WTC11 (cell line): ENCODE measurements around the gene FXYD6. TPM values are rescaled to one million over a fixed set of nuclear protein-coding genes. Genes with fewer than 3 reads are reported as not detected.

Experiments
- ATAC-seq: fragments of 200-7000 bp; cut with Tn5 transposase; 2 replicates; pipeline ENCODE4 v1.10.0; 2021; ENCODE audit warnings: mild to moderate bottlenecking, moderate library complexity
- CTCF ChIA-PET: fragments of 300-600 bp; sonication (Branson Sonifier 250); formaldehyde crosslinking; loops from one replicate; lab custom pipeline; 2021; ENCODE audit warnings: antibody characterized with exemption; lab: Charles Lee
- POLR2A ChIA-PET: fragments of 350-600 bp; sonication (Branson Sonifier 250); formaldehyde crosslinking; loops from one replicate; lab custom pipeline; 2021; ENCODE audit warnings: antibody characterized with exemption; lab: Charles Lee
- DNase-seq: peaks from one replicate; pipeline ENCODE4 v3.0.0; 2021; ENCODE audit warnings: low spot score
- H3K27ac Mint-ChIP-seq: 2 replicates; pipeline ENCODE4 v1.8.0; 2021; ENCODE audit warnings: mixed read lengths
- H3K27me3 Mint-ChIP-seq: 2 replicates; pipeline ENCODE4 v1.8.0; 2021; ENCODE audit warnings: low read depth, mild to moderate bottlenecking, moderate library complexity, mixed read lengths
- H3K36me3 Mint-ChIP-seq: 2 replicates; pipeline ENCODE4 v1.8.0; 2021; ENCODE audit warnings: mixed read lengths
- H3K4me1 Mint-ChIP-seq: 2 replicates; pipeline ENCODE4 v1.8.0; 2022; ENCODE audit warnings: mixed read lengths
- H3K4me3 Mint-ChIP-seq: 2 replicates; pipeline ENCODE4 v1.8.0; 2021; ENCODE audit warnings: mild to moderate bottlenecking, moderate library complexity, mixed read lengths
- H3K9me3 Mint-ChIP-seq: 2 replicates; pipeline ENCODE4 v1.8.0; 2021; ENCODE audit warnings: mixed read lengths
- ETV6 ChIP-seq: sonication (generic); formaldehyde crosslinking; IDR thresholded peaks from 2 replicates; pipeline ENCODE4 v1.8.1; 2022; ENCODE audit warnings: mild to moderate bottlenecking, missing genetic modification reagents
- JAZF1 ChIP-seq: fragments of 250-450 bp; sonication (Bioruptor Pico); IDR thresholded peaks from 2 replicates; pipeline ENCODE4 v1.9.0; 2021; ENCODE audit warnings: moderate library complexity, mild to moderate bottlenecking, inconsistent platforms
- NFE2L1 ChIP-seq: sonication (generic); formaldehyde crosslinking; IDR thresholded peaks from 2 replicates; pipeline ENCODE4 v1.8.1; 2023; ENCODE audit warnings: missing genetic modification reagents
- NR1H2 ChIP-seq: sonication (generic); formaldehyde crosslinking; IDR thresholded peaks from 2 replicates; pipeline ENCODE4 v1.9.0; 2021; ENCODE audit warnings: mild to moderate bottlenecking, moderate library complexity, missing genetic modification reagents
- RORB ChIP-seq: fragments of 250-450 bp; sonication (Bioruptor Pico); IDR thresholded peaks from 2 replicates; pipeline ENCODE4 v1.9.0; 2021; ENCODE audit warnings: mild to moderate bottlenecking
- SMAD4 ChIP-seq: sonication (generic); formaldehyde crosslinking; IDR thresholded peaks from 2 replicates; pipeline ENCODE4 v1.8.0; 2022; ENCODE audit warnings: mild to moderate bottlenecking, missing genetic modification reagents
- total RNA-seq: library from RNA; stranded (reverse); gene quantifications from 3 replicates; pipeline ENCODE4 v1.2.3, GENCODE V29; 2021
- TF ChIP-seq, protein P1 (sequence below): fragments of 250-450 bp; sonication (Bioruptor Pico); conservative IDR thresholded peaks from 2 replicates; pipeline ENCODE4 v1.9.0; 2021; ENCODE audit warnings: mild to moderate bottlenecking
- TF ChIP-seq, protein P2 (sequence below): fragments of 250-450 bp; sonication (Bioruptor Pico); IDR thresholded peaks from 2 replicates; pipeline ENCODE4 v1.9.0; 2021; ENCODE audit warnings: moderate library complexity, mild to moderate bottlenecking, inconsistent platforms, borderline replicate concordance
- TF ChIP-seq, protein P3 (sequence below): fragments of 250-450 bp; sonication (Bioruptor Pico); IDR thresholded peaks from 2 replicates; pipeline ENCODE4 v1.8.0; 2021; ENCODE audit warnings: mild to moderate bottlenecking
- TF ChIP-seq, protein P4 (sequence below): sonication (generic); formaldehyde crosslinking; IDR thresholded peaks from 2 replicates; pipeline ENCODE4 v1.8.1; 2023; ENCODE audit warnings: mild to moderate bottlenecking, moderate library complexity, missing genetic modification reagents
- TF ChIP-seq, protein P5 (sequence below): sonication (generic); formaldehyde crosslinking; IDR thresholded peaks from 2 replicates; pipeline ENCODE4 v1.8.0; 2022; ENCODE audit warnings: mild to moderate bottlenecking, missing genetic modification reagents
- TF ChIP-seq, protein P6 (sequence below): sonication (generic); formaldehyde crosslinking; IDR thresholded peaks from 2 replicates; pipeline ENCODE4 v1.8.1; 2023; ENCODE audit warnings: mild to moderate bottlenecking, missing genetic modification reagents, moderate library complexity
- TF ChIP-seq, protein P7 (sequence below): sonication (generic); formaldehyde crosslinking; IDR thresholded peaks from 2 replicates; pipeline ENCODE4 v1.8.0; 2023; ENCODE audit warnings: mild to moderate bottlenecking, missing genetic modification reagents
- TF ChIP-seq, protein P8 (sequence below): sonication (generic); formaldehyde crosslinking; IDR thresholded peaks from 2 replicates; pipeline ENCODE4 v1.8.1; 2022; ENCODE audit warnings: mild to moderate bottlenecking, missing genetic modification reagents, moderate library complexity, borderline replicate concordance
- TF ChIP-seq, protein P9 (sequence below): sonication (generic); formaldehyde crosslinking; conservative IDR thresholded peaks from 2 replicates; pipeline ENCODE4 v1.8.1; 2022; ENCODE audit warnings: mild to moderate bottlenecking, missing genetic modification reagents

Gene FXYD6
- total RNA-seq, 1 experiment from 2014 or later: 26.2 TPM

DNA sequence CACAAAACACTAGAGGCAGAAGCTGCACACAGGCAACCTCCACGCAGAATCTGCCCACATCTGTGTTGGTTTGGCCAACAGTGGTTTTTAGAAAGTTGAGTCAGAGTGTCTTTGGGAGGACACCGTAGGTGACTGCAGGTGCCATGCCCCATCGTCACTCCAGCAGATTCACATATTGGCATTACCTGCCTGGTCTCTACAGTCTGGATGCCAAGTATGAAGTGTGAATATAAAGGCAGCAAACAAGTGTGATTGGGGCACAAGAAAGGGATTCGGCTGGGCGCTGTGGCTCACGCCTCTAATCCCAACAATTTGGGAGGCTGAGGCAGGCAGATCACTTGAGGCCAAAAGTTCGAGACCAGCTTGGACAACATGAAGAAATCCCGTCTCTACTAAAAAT lies 40.9 kb downstream of the FXYD6 start:
- H3K9me3 Mint-ChIP-seq: no peaks in the 10 kb centered on the region

More for the DNA sequence above, 40.9 kb downstream of the FXYD6 start:
- no peaks in the 10 kb centered on the region for H3K27me3 Mint-ChIP-seq
- H3K36me3 Mint-ChIP-seq: no peaks in the 10 kb centered on the region
- ATAC-seq (no peak), DNase-seq (no peak)
- TF ChIP-seq, protein P1, sequence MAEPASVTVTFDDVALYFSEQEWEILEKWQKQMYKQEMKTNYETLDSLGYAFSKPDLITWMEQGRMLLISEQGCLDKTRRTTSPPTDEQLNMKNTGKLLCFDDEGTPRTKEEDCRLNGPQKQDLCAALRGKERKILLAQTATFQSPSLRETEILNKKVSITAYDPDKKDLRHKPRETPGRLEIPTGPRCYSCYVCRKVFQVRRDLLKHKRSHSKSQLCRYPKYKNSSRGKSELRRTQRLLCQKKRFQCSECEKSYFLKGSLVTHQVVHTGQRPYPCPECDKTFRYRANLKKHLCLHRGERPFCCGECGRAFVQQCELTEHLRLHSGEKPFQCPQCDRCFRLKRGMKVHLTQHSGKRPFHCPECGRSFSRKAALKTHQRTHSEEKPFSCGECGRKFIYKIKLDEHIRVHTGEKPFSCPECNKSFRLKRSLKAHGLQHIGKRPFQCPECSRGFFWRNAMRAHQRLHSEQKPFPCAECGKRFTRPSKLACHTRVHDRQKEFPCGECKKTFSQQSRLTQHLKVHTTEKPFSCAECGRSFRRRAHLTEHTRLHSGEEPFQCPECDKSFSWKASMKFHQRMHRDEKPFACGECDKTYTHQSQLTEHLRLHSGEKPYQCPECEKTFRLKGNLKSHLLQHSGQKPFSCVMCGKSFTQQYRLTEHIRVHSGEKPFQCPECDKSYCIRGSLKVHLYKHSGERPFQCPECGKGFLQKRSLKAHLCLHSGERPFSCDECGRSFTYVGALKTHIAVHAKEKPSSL (CRISPR knock-in tag): no peak
- TF ChIP-seq NR1H2 (CRISPR knock-in tag) (no peak), JAZF1 (no peak), SMAD4 (CRISPR knock-in tag) (no peak), RORB (CRISPR knock-in tag) (no peak), NFE2L1 (CRISPR knock-in tag) (no peak), ETV6 (CRISPR knock-in tag) (no peak)
- TF ChIP-seq, protein P2, sequence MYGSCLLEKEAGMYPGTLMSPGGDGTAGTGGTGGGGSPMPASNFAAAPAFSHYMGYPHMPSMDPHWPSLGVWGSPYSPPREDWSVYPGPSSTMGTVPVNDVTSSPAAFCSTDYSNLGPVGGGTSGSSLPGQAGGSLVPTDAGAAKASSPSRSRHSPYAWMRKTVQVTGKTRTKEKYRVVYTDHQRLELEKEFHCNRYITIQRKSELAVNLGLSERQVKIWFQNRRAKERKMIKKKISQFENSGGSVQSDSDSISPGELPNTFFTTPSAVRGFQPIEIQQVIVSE: no peak
- TF ChIP-seq, protein P3, sequence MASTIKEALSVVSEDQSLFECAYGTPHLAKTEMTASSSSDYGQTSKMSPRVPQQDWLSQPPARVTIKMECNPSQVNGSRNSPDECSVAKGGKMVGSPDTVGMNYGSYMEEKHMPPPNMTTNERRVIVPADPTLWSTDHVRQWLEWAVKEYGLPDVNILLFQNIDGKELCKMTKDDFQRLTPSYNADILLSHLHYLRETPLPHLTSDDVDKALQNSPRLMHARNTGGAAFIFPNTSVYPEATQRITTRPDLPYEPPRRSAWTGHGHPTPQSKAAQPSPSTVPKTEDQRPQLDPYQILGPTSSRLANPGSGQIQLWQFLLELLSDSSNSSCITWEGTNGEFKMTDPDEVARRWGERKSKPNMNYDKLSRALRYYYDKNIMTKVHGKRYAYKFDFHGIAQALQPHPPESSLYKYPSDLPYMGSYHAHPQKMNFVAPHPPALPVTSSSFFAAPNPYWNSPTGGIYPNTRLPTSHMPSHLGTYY (CRISPR knock-in tag): no peak
- TF ChIP-seq, protein P4, sequence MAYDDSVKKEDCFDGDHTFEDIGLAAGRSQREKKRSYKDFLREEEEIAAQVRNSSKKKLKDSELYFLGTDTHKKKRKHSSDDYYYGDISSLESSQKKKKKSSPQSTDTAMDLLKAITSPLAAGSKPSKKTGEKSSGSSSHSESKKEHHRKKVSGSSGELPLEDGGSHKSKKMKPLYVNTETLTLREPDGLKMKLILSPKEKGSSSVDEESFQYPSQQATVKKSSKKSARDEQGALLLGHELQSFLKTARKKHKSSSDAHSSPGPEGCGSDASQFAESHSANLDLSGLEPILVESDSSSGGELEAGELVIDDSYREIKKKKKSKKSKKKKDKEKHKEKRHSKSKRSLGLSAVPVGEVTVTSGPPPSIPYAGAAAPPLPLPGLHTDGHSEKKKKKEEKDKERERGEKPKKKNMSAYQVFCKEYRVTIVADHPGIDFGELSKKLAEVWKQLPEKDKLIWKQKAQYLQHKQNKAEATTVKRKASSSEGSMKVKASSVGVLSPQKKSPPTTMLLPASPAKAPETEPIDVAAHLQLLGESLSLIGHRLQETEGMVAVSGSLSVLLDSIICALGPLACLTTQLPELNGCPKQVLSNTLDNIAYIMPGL: no peak
- TF ChIP-seq, protein P5, sequence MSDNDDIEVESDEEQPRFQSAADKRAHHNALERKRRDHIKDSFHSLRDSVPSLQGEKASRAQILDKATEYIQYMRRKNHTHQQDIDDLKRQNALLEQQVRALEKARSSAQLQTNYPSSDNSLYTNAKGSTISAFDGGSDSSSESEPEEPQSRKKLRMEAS (CRISPR knock-in tag): no peak
- TF ChIP-seq, protein P6, sequence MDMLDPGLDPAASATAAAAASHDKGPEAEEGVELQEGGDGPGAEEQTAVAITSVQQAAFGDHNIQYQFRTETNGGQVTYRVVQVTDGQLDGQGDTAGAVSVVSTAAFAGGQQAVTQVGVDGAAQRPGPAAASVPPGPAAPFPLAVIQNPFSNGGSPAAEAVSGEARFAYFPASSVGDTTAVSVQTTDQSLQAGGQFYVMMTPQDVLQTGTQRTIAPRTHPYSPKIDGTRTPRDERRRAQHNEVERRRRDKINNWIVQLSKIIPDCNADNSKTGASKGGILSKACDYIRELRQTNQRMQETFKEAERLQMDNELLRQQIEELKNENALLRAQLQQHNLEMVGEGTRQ (CRISPR knock-in tag): no peak
- TF ChIP-seq, protein P7, sequence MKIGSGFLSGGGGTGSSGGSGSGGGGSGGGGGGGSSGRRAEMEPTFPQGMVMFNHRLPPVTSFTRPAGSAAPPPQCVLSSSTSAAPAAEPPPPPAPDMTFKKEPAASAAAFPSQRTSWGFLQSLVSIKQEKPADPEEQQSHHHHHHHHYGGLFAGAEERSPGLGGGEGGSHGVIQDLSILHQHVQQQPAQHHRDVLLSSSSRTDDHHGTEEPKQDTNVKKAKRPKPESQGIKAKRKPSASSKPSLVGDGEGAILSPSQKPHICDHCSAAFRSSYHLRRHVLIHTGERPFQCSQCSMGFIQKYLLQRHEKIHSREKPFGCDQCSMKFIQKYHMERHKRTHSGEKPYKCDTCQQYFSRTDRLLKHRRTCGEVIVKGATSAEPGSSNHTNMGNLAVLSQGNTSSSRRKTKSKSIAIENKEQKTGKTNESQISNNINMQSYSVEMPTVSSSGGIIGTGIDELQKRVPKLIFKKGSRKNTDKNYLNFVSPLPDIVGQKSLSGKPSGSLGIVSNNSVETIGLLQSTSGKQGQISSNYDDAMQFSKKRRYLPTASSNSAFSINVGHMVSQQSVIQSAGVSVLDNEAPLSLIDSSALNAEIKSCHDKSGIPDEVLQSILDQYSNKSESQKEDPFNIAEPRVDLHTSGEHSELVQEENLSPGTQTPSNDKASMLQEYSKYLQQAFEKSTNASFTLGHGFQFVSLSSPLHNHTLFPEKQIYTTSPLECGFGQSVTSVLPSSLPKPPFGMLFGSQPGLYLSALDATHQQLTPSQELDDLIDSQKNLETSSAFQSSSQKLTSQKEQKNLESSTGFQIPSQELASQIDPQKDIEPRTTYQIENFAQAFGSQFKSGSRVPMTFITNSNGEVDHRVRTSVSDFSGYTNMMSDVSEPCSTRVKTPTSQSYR: no peak
- TF ChIP-seq, protein P8, sequence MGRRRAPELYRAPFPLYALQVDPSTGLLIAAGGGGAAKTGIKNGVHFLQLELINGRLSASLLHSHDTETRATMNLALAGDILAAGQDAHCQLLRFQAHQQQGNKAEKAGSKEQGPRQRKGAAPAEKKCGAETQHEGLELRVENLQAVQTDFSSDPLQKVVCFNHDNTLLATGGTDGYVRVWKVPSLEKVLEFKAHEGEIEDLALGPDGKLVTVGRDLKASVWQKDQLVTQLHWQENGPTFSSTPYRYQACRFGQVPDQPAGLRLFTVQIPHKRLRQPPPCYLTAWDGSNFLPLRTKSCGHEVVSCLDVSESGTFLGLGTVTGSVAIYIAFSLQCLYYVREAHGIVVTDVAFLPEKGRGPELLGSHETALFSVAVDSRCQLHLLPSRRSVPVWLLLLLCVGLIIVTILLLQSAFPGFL (CRISPR knock-in tag): no peak
- TF ChIP-seq, protein P9, sequence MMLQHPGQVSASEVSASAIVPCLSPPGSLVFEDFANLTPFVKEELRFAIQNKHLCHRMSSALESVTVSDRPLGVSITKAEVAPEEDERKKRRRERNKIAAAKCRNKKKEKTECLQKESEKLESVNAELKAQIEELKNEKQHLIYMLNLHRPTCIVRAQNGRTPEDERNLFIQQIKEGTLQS (CRISPR knock-in tag): no peak
- CTCF ChIA-PET: interaction anchor here (3.3 kb wide), 1 partner anchor 111 kb away, joined by 23 read pairs; no protein-coding TSS in a partner anchor
- H3K27ac Mint-ChIP-seq: no peak overlapping the region
- H3K4me1 Mint-ChIP-seq: peaks cover 26% of the 10 kb centered on the region
- H3K4me3 Mint-ChIP-seq: no peak overlapping the region
- POLR2A ChIA-PET: interaction anchor here (0.6 kb wide), 1 partner anchor 575 kb away, joined by 3 read pairs; no protein-coding TSS in a partner anchor
